Adrenal gland (tissue), 12 donors: ENCODE measurements around the gene INTS1. TPM values are rescaled to one million over a fixed set of nuclear protein-coding genes. Genes with fewer than 3 reads are reported as not detected.

ENCODE experiments used
- DNase-seq, 7 donors: peaks; one replicate each; pipeline ENCODE4 v3.0.0-alpha.2; 2019 to 2020
- H3K27ac ChIP-seq, 5 donors: fragments of 200-600 bp; sonication (generic) in 4 of 5; 1 replicate in 3 of 5; 2 replicates in 2 of 5; pipeline versions ENCODE4 v1.5.1 to v1.8.0; 2016 to 2020; ENCODE audit warnings: mild to moderate bottlenecking in 1 of 5
- H3K27me3 ChIP-seq: fragments of 200-600 bp; 2 replicates; pipeline ENCODE4 v1.8.0; 2021
- H3K36me3 ChIP-seq, 2 donors: fragments of 200-600 bp; replicated peaks in 1 of 2; 1 replicate in 1 of 2; 2 replicates in 1 of 2; pipeline versions ENCODE4 v1.5.1 to v1.8.0; 2018 to 2022
- H3K4me1 ChIP-seq, 2 donors: fragments of 200-600 bp; replicated peaks in 1 of 2; 1 replicate in 1 of 2; 2 replicates in 1 of 2; pipeline versions ENCODE4 v1.5.1 to v1.8.0; 2018 to 2021
- H3K4me3 ChIP-seq, 4 donors: fragments of 200-600 bp; sonication (generic) in 3 of 4; one replicate each; pipeline ENCODE4 v1.5.1; 2016 to 2018
- H3K9me3 ChIP-seq, 3 donors: fragments of 200-600 bp; sonication (generic) in 1 of 3; replicated peaks in 1 of 3; 1 replicate in 2 of 3; 2 replicates in 1 of 3; pipeline versions ENCODE4 v1.5.1 to v1.8.0; 2016 to 2021
- CTCF ChIP-seq, 6 experiments: fragments of 450-650 bp in 4 of 6; fragments of 200-600 bp in 2 of 6; sonication (generic) in 1 of 6; IDR thresholded peaks; 1 replicate in 5 of 6; 2 replicates in 1 of 6; pipeline versions ENCODE4 v1.5.1 to v1.8.0; 2016 to 2021; ENCODE audit warnings: antibody characterized with exemption in 6 of 6, mild to moderate bottlenecking in 2 of 6, moderate library complexity in 1 of 6
- POLR2A ChIP-seq, 2 donors: fragments of 450-650 bp; IDR thresholded peaks; one replicate each; pipeline ENCODE4 v1.6.1; 2017; ENCODE audit warnings: antibody characterized with exemption in 2 of 2, mild to moderate bottlenecking in 2 of 2, moderate library complexity in 1 of 2
- WGBS, 4 donors: extraction: QIAGEN DNeasy Blood & Tissue Kit in 2 of 4; methylation state at CpG; one replicate each; pipeline versions ENCODE4 v1.1.5 to v1.1.7; 2013 to 2017; 5-methylcytosine and 5-hydroxymethylcytosine counted together
- intact Hi-C, 2 donors: fragments of 100-400 bp; cut with DNase I; formaldehyde crosslinking; loops; one replicate each; pipeline versions ENCODE4 v1.14.1 to v1.15.0; 2022 to 2023
- polyA plus RNA-seq, 3 donors: library from polyadenylated mRNA; stranded (reverse); fragments of 200-250 nt in 2 of 3; fragments of 350-450 nt in 1 of 3; fragmentation: Illumina TruSeq in 1 of 3; extraction: RNeasy Lipid Tissue Mini Kit (QIAGEN cat#74804) in 1 of 3; gene quantifications; one replicate each; pipeline ENCODE4 v1.2.3, GENCODE V29; 2013 to 2014
- total RNA-seq, 9 donors: library from RNA; depleted of rRNA in 4 of 9; stranded (reverse); fragments of >200 nt in 4 of 9; fragments of 120-200 nt in 1 of 9; fragmentation: NEBNext Ultra II Directional in 1 of 9; extraction: Animal tissue kit (Norgen Biotek cat#: 25700) in 1 of 9; gene quantifications; one replicate each; pipeline versions ENCODE4 v1.1.0 to v1.2.4, GENCODE V29; 2013 to 2023
- donor health status: healthy with polysubstance abuse.
- donor health status: Bipolar disorder and iron deficiency.
- donor health status: DM: yes; HTN: yes; CAD: no.
- donor health status: DM: no; HTN: no; CAD: no.
- donor health status: DM: no; HTN: no; CAD: no.
- donor health status: DM: yes; HTN: yes; CAD: no.

INTS1 gene
- total and polyA plus RNA-seq, 12 donors, result 4.7 to 152 (median 72.8) TPM

GRCh38 chr7:1525409-1525808 lies 21.2 kb upstream of the INTS1 start:
- DNase-seq, result no peak
- intact Hi-C loops, result no loop called here
- H3K27me3 ChIP-seq, result no peaks in the 10 kb centered on the region
- no peak overlapping the region for H3K27ac ChIP-seq
- 82 to 91% (median 90%) methylated on average over 6 of the region's 6 CpGs for WGBS, 4 donors
- no peaks in the 10 kb centered on the region for H3K36me3 ChIP-seq
- TF ChIP-seq POLR2A (IDR thresholded peaks at IDR 0.05), result no peak
- no peak for TF ChIP-seq CTCF (IDR thresholded peaks at IDR 0.05)
- no peaks in the 10 kb centered on the region for H3K4me1 ChIP-seq
- no peaks in the 10 kb centered on the region for H3K9me3 ChIP-seq
- H3K4me3 ChIP-seq, result no peak overlapping the region

DNA sequence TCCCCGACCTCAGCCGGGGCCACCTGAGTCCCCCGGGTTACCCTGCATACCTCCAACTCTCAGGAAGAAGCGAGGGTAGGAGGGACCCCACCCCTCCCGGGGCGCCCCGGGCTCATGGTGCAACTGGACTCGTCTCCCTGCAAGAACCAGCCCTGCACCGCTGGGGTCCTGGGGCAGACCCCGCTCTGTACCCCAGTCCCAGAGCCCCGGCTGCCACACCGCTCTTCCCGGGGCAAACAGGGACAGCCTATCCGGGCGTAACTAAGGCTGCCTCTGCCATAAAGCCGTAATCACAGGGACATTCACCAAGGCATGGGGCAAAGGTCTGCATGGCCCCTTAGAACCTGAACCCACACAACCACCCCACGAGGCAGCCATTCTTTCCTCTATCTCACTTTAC lies 19.7 kb upstream of the INTS1 start:
- no peak overlapping the region for H3K27ac ChIP-seq
- TF ChIP-seq CTCF (IDR thresholded peaks at IDR 0.05), result no peak
- no peak overlapping the region for H3K4me3 ChIP-seq
- H3K27me3 ChIP-seq, result no peaks in the 10 kb centered on the region
- no peak for DNase-seq
- H3K36me3 ChIP-seq, result no peaks in the 10 kb centered on the region
- H3K9me3 ChIP-seq, result no peaks in the 10 kb centered on the region
- no peaks in the 10 kb centered on the region for H3K4me1 ChIP-seq
- 51 to 78% (median 70%) methylated on average over 8 to 17 of the region's 17 CpGs for WGBS, 4 donors
- intact Hi-C loops, result no loop called here

DNA sequence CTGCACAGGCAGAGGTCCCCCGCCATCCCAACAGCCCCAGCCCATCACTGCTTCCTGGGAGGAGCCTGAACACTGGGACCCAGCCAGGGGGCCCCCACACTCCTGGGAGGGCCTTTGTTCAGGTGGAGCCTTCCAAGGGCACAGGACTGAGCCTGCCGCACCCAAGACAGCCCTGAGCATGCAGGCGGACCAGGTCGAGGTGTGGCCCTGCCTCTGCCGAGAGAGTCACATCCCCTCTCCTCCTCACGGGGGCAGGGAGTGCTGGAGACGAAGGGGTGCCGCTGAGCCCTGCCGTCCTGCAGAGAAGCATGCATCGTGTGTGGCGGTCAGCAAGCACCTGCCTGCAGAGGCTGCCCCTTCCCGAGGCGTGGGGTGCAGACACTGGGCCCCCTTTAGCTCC lies 19.0 kb upstream of the INTS1 start:
- intact Hi-C loops, result no loop called here
- no peaks in the 10 kb centered on the region for H3K27me3 ChIP-seq
- no peaks in the 10 kb centered on the region for H3K36me3 ChIP-seq
- no peaks in the 10 kb centered on the region for H3K4me1 ChIP-seq
- TF ChIP-seq POLR2A (IDR thresholded peaks at IDR 0.05) (no peak), CTCF (IDR thresholded peaks at IDR 0.05) (no peak)
- H3K27ac ChIP-seq, result no peak overlapping the region
- no peak overlapping the region for H3K4me3 ChIP-seq
- DNase-seq, result no peak
- WGBS, 4 donors, result 0 to 38% (median 29%) methylated on average over 1 to 13 of the region's 13 CpGs
- H3K9me3 ChIP-seq, result no peaks in the 10 kb centered on the region

DNA sequence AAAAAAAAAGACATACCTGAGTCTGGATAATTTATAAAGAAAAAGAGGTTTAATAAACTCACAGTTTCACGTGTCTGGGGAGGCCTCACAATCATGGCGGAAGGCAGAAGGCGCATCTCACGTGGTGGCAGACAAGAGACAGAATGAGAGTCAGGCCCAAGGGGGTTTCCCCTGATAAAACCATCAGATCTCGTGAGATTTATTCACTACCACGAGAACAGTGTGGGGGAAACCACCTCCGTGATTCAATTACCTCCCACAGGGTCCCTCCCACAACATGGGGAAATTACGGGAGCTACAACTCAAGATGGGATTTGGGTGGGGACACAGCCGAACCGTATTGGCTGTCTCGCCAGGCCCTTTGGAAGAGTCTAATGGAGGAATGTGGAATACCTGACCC lies 17.3 kb upstream of the INTS1 start:
- Histone ChIP-seq H3K36me3 (no peaks in the 10 kb centered on the region), H3K27me3 (no peaks in the 10 kb centered on the region), H3K4me1 (no peaks in the 10 kb centered on the region), H3K9me3 (no peaks in the 10 kb centered on the region), H3K27ac (no peak overlapping the region), H3K4me3 (no peak overlapping the region)
- no peak for TF ChIP-seq CTCF (IDR thresholded peaks at IDR 0.05)
- no peak for TF ChIP-seq POLR2A (IDR thresholded peaks at IDR 0.05)
- intact Hi-C loops, result no loop called here
- no peak for DNase-seq
- 77 to 83% (median 81%) methylated on average over 11 of the region's 11 CpGs for WGBS, 4 donors
